Measurements from ENCODE around the gene FERMT1. TPM values are rescaled to one million over a fixed set of nuclear protein-coding genes. Genes with fewer than 3 reads are reported as not detected.
A peak's percentile ranks its signal among the peaks of the same experiment; 100 is the strongest.
"Not testable (repeated sequence)": the region's sequence is repeated elsewhere in the genome, so short reads cannot be mapped to it uniquely, and the experiment has no call there.

The FERMT1 gene
- total RNA-seq, 2 experiments from 2014 or later = not detected

- Mint-ChIP-seq H3K4me1 (peaks cover 8% of the 10 kb centered on the region), H3K27me3 (peaks cover 37% of the 10 kb centered on the region), H3K27ac (no peak overlapping the region), H3K4me3 (no peak overlapping the region), H3K9me3 (no peaks in the 10 kb centered on the region), H3K36me3 (ENCODE audit: low read depth) (no peaks in the 10 kb centered on the region)
- CTCF ChIA-PET = interaction anchor here (1.3 kb wide), 2 partner anchors 12 to 527 kb away, joined by 3 read pairs; no protein-coding TSS in a partner anchor
- no peak for DNase-seq
- POLR2A ChIA-PET = no interaction called here
Measured at GRCh38 chr20:6055981-6056569, 66.8 kb downstream of the FERMT1 start.

- H3K9me3 Mint-ChIP-seq = no peaks in the 10 kb centered on the region
- no peak for DNase-seq
- H3K36me3 Mint-ChIP-seq (ENCODE audit: low read depth) = no peaks in the 10 kb centered on the region
- ChIA-PET POLR2A (no interaction called here), CTCF (interaction anchor here (0.5 kb wide), 1 partner anchor 677 kb away, joined by 3 read pairs; no protein-coding TSS in a partner anchor)
- peaks cover 45% of the 10 kb centered on the region for H3K27me3 Mint-ChIP-seq
- no peak overlapping the region for H3K4me3 Mint-ChIP-seq
- H3K4me1 Mint-ChIP-seq = peaks cover 7% of the 10 kb centered on the region
- H3K27ac Mint-ChIP-seq = no peak overlapping the region
Measured at GRCh38 chr20:6055161-6055783, 67.6 kb downstream of the FERMT1 start.

- POLR2A ChIA-PET; DNase-seq; H3K27ac Mint-ChIP-seq; H3K4me3 Mint-ChIP-seq; H3K9me3 Mint-ChIP-seq; H3K4me1 Mint-ChIP-seq; CTCF ChIA-PET; H3K36me3 Mint-ChIP-seq (ENCODE audit: low read depth): not testable (repeated sequence)
- peaks cover 47% of the 10 kb centered on the region for H3K27me3 Mint-ChIP-seq
Measured at GRCh38 chr20:6054689-6055051, 68.2 kb downstream of the FERMT1 start.

GRCh38 chr20:6053776-6054688 is 68.8 kb downstream of the FERMT1 start, which contains the start of gene LRRN4:
Gene LRRN4 (minus strand): TSS chr20:6054060. CDS start chr20:6052799, 1,261 bp downstream.
- ChIA-PET CTCF (no interaction called here), POLR2A (no interaction called here)
- Mint-ChIP-seq H3K9me3 (no peaks in the 10 kb centered on the region), H3K4me3 (no peak within 1 kb of the TSS), H3K36me3 (ENCODE audit: low read depth) (no peaks in the 10 kb centered on the region), H3K27ac (no peak within 1 kb of the TSS), H3K27me3 (peaks cover 46% of the 10 kb centered on the region), H3K4me1 (peaks cover 7% of the 10 kb centered on the region)
- no peak for DNase-seq

- ChIA-PET CTCF (no interaction called here), POLR2A (no interaction called here)
- Mint-ChIP-seq H3K9me3 (no peaks in the 10 kb centered on the region), H3K27me3 (peaks cover 44% of the 10 kb centered on the region), H3K36me3 (ENCODE audit: low read depth) (no peaks in the 10 kb centered on the region), H3K27ac (no peak overlapping the region), H3K4me3 (no peak overlapping the region), H3K4me1 (peaks cover 7% of the 10 kb centered on the region)
- no peak for DNase-seq
Measured at GRCh38 chr20:6053064-6053775, 69.6 kb downstream of the FERMT1 start.

GRCh38 chr20:6051505-6051904 is 71.3 kb downstream of the FERMT1 start:
- H3K27me3 Mint-ChIP-seq = peaks cover 37% of the 10 kb centered on the region
- peaks cover 7% of the 10 kb centered on the region for H3K4me1 Mint-ChIP-seq
- CTCF ChIA-PET = interaction anchor here (0.8 to 1.3 kb wide), 2 partner anchors 9 to 12 kb away, joined by 3 read pairs; no protein-coding TSS in a partner anchor
- no peaks in the 10 kb centered on the region for H3K9me3 Mint-ChIP-seq
- H3K4me3 Mint-ChIP-seq = peak overlapping the region; percentile 23
- no peaks in the 10 kb centered on the region for H3K36me3 Mint-ChIP-seq (ENCODE audit: low read depth)
- POLR2A ChIA-PET = no interaction called here
- DNase-seq = no peak
- H3K27ac Mint-ChIP-seq = no peak overlapping the region

- ChIA-PET POLR2A (no interaction called here), CTCF (no interaction called here)
- Mint-ChIP-seq H3K27ac (no peak overlapping the region), H3K4me1 (peaks cover 7% of the 10 kb centered on the region), H3K9me3 (no peaks in the 10 kb centered on the region), H3K4me3 (no peak overlapping the region), H3K27me3 (peaks cover 31% of the 10 kb centered on the region), H3K36me3 (ENCODE audit: low read depth) (no peaks in the 10 kb centered on the region)
- DNase-seq = no peak
Measured at GRCh38 chr20:6048391-6048790, 74.4 kb downstream of the FERMT1 start.

GRCh38 chr20:6046432-6046831 is 76.4 kb downstream of the FERMT1 start:
- peaks cover 10% of the 10 kb centered on the region for H3K36me3 Mint-ChIP-seq (ENCODE audit: low read depth)
- DNase-seq = no peak
- no peaks in the 10 kb centered on the region for H3K9me3 Mint-ChIP-seq
- POLR2A ChIA-PET = no interaction called here
- CTCF ChIA-PET = no interaction called here
- no peak overlapping the region for H3K4me3 Mint-ChIP-seq
- H3K27ac Mint-ChIP-seq = no peak overlapping the region
- H3K27me3 Mint-ChIP-seq = peaks cover 17% of the 10 kb centered on the region
- no peaks in the 10 kb centered on the region for H3K4me1 Mint-ChIP-seq

- Mint-ChIP-seq H3K36me3 (ENCODE audit: low read depth) (peaks cover 14% of the 10 kb centered on the region), H3K4me1 (no peaks in the 10 kb centered on the region), H3K4me3 (no peak overlapping the region), H3K9me3 (no peaks in the 10 kb centered on the region), H3K27me3 (peaks cover 8% of the 10 kb centered on the region), H3K27ac (no peak overlapping the region)
- ChIA-PET POLR2A (no interaction called here), CTCF (no interaction called here)
- no peak for DNase-seq
Measured at GRCh38 chr20:6045566-6045965, 77.3 kb downstream of the FERMT1 start.

GRCh38 chr20:6044115-6044514 is 78.7 kb downstream of the FERMT1 start:
- ChIA-PET POLR2A (no interaction called here), CTCF (interaction anchor here (1.0 to 2.1 kb wide), 3 partner anchors 9 to 516 kb away, joined by 3 to 4 read pairs (median 3); no protein-coding TSS in a partner anchor)
- Mint-ChIP-seq H3K4me1 (no peaks in the 10 kb centered on the region), H3K4me3 (no peak overlapping the region), H3K36me3 (ENCODE audit: low read depth) (peaks cover 24% of the 10 kb centered on the region), H3K27ac (no peak overlapping the region), H3K27me3 (no peaks in the 10 kb centered on the region), H3K9me3 (no peaks in the 10 kb centered on the region)
- DNase-seq = no peak

- H3K4me1 Mint-ChIP-seq = no peaks in the 10 kb centered on the region
- ChIA-PET POLR2A (no interaction called here), CTCF (interaction anchor here (1.4 kb wide), 1 partner anchor 9 kb away, joined by 3 read pairs; no protein-coding TSS in a partner anchor)
- H3K36me3 Mint-ChIP-seq (ENCODE audit: low read depth) = peaks cover 32% of the 10 kb centered on the region
- H3K9me3 Mint-ChIP-seq = no peaks in the 10 kb centered on the region
- no peak for DNase-seq
- no peak overlapping the region for H3K4me3 Mint-ChIP-seq
- H3K27ac Mint-ChIP-seq = no peak overlapping the region
- no peaks in the 10 kb centered on the region for H3K27me3 Mint-ChIP-seq
Measured at GRCh38 chr20:6041808-6042265, 81.0 kb downstream of the FERMT1 start.

- POLR2A ChIA-PET = no interaction called here
Measured at GRCh38 chr20:6040958-6041807, 81.6 kb downstream of the FERMT1 start.

More at GRCh38 chr20:6040958-6041807, 81.6 kb downstream of the FERMT1 start:
- DNase-seq = no peak
- Mint-ChIP-seq H3K27ac (no peak overlapping the region), H3K4me1 (no peaks in the 10 kb centered on the region), H3K36me3 (ENCODE audit: low read depth) (peaks cover 35% of the 10 kb centered on the region), H3K9me3 (no peaks in the 10 kb centered on the region), H3K27me3 (no peaks in the 10 kb centered on the region), H3K4me3 (no peak overlapping the region)
- CTCF ChIA-PET = interaction anchor here (1.4 kb wide), 1 partner anchor 10 kb away, joined by 3 read pairs; no protein-coding TSS in a partner anchor

All from activated CD4-positive, alpha-beta T cell treated with anti-CD3 and anti-CD28 coated beads, Interleukin-2, amount 10 ng/mL, durations not matched to agents 7 days and 5 days (primary cell).